RWPE2 (cell line): ENCODE results near the gene MAST3.

ENCODE experiments used
- ATAC-seq: fragments of 200-7000 bp; cut with Tn5 transposase; 3 replicates; pipeline ENCODE4 v1.9.1; 2021; ENCODE audit warnings: low read depth
- DNase-seq: peaks from one replicate; pipeline ENCODE4 v3.0.0-alpha.2; 2020; ENCODE audit warnings: low spot score
- H3K27ac ChIP-seq: fragments of 450-650 bp; 2 replicates; pipeline ENCODE4 v1.5.1; 2017; ENCODE audit warnings: mild to moderate bottlenecking; ENCODE audit not compliant: poor library complexity, severe bottlenecking
- H3K27me3 ChIP-seq: fragments of 250-450 bp; sonication (Bioruptor Pico); 2 replicates; pipeline ENCODE4 v1.5.1; 2021; ENCODE audit warnings: mild to moderate bottlenecking, moderate library complexity; ENCODE audit not compliant: insufficient read depth, poor library complexity, severe bottlenecking
- H3K36me3 ChIP-seq: fragments of 250-450 bp; sonication (Bioruptor Pico); 2 replicates; pipeline ENCODE4 v1.5.1; 2020; ENCODE audit warnings: low read depth, mild to moderate bottlenecking, moderate library complexity
- H3K4me1 ChIP-seq: fragments of 250-450 bp; sonication (Bioruptor Pico); 2 replicates; pipeline ENCODE4 v1.5.1; 2021; ENCODE audit warnings: mild to moderate bottlenecking, moderate library complexity; ENCODE audit not compliant: insufficient read depth, poor library complexity, severe bottlenecking
- H3K4me3 ChIP-seq: fragments of 250-450 bp; sonication (Bioruptor Pico); 2 replicates; pipeline ENCODE4 v1.5.1; 2021; ENCODE audit warnings: mild to moderate bottlenecking, moderate library complexity; ENCODE audit not compliant: severe bottlenecking
- H3K9me3 ChIP-seq: fragments of 250-450 bp; sonication (Bioruptor Pico); 2 replicates; pipeline ENCODE4 v1.5.1; 2021; ENCODE audit warnings: mild to moderate bottlenecking, moderate library complexity; ENCODE audit not compliant: severe bottlenecking
- TF ChIP-seq, protein P1 (sequence below): fragments of 450-650 bp; IDR thresholded peaks from one replicate; pipeline ENCODE4 v1.5.1; 2017; ENCODE audit warnings: mild to moderate bottlenecking, moderate library complexity; ENCODE audit not compliant: poor library complexity, severe bottlenecking

MAST3 gene

DNA sequence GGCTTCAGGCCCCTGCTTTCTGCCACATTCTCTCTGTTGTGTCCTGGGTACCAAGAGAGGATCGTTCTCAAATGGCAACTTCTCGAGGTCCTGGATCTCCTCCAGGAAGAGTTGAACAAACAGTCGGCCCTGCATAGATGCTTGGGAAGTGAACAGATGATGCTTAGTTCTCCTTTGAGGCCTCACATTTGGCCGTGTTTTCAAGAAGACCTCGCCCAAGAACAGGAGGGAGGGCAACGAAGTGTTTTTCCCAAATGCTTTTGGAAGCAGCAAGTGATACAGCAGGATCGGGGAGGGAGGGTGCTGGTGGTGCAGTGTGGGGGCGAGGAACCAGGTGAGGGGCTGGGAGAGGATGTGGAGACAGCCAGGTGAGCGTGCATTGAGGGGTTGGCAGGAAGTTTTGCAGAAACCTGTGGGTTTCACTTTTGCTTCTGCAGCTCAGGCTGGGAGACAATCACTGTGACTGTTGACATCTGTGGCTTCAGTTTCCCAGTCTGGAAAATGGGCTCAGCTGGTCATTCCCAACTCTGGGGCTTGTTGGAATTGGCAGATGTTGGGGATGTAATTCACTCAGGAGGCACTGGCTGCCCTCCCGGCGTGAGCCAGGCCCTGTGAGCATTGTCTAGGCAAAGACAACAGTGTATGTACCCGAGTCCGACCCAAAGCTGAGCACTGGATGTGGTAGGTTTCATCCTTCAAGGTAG, 21.6 kb downstream of the MAST3 start:
- Histone ChIP-seq H3K4me3 (no peak overlapping the region), H3K27ac (no peak overlapping the region), H3K36me3 (no peaks in the 10 kb centered on the region; the same call in 1 of the 2 replicates), H3K4me1 (no peaks in the 10 kb centered on the region), H3K9me3 (no peaks in the 10 kb centered on the region), H3K27me3 (no peaks in the 10 kb centered on the region)
- TF ChIP-seq, protein P1, sequence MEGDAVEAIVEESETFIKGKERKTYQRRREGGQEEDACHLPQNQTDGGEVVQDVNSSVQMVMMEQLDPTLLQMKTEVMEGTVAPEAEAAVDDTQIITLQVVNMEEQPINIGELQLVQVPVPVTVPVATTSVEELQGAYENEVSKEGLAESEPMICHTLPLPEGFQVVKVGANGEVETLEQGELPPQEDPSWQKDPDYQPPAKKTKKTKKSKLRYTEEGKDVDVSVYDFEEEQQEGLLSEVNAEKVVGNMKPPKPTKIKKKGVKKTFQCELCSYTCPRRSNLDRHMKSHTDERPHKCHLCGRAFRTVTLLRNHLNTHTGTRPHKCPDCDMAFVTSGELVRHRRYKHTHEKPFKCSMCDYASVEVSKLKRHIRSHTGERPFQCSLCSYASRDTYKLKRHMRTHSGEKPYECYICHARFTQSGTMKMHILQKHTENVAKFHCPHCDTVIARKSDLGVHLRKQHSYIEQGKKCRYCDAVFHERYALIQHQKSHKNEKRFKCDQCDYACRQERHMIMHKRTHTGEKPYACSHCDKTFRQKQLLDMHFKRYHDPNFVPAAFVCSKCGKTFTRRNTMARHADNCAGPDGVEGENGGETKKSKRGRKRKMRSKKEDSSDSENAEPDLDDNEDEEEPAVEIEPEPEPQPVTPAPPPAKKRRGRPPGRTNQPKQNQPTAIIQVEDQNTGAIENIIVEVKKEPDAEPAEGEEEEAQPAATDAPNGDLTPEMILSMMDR: no peak
- no peak for DNase-seq
- no peak for ATAC-seq

DNA sequence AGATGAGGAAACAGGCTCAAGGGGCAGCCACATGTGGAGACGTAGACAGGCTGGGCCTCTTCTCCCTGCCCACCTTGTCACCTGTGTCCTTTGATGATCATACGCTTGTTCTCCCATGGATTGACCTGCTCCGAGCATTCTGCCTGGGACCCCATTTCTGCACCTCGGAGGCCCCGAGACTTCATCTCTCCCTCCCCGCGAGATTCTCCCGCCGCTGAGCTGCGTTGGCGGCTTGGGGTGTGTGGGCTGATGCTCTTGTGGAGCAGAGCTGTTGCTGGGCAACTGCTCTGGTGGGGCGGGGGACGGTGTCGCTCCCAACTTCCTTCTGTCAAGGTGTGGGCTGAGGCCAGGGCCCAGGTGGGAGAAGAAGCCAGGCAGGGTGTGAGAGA, 22.1 kb downstream of the MAST3 start:
- TF ChIP-seq, protein P1: no peak
- DNase-seq (no peak), ATAC-seq (no peak)
- no peaks in the 10 kb centered on the region for H3K9me3 ChIP-seq
- no peaks in the 10 kb centered on the region for H3K4me1 ChIP-seq
- H3K4me3 ChIP-seq: no peak overlapping the region
- no peak overlapping the region for H3K27ac ChIP-seq
- no peaks in the 10 kb centered on the region for H3K27me3 ChIP-seq
- peaks cover 4% of the 10 kb centered on the region; the same call in 1 of the 2 replicates for H3K36me3 ChIP-seq

DNA sequence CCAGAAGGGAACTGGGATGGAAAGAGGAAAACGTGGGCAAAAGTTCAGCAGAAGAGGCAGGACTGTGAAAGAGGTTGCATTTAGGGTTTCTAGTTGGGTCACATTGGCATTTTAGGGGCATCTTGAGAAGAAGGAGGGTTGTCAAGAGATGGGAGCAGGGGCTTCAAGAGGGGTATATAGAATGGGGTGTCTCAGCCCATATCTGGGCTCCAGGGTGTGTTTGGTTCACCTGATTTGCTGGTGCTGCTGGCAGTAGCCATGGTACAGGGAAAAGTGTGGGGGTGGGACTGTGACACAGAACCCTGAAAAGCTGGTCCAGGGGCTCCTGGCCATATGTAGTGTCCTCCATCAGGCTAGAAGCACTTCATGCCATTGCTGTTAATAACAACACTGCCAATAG, 22.5 kb downstream of the MAST3 start:
- H3K27ac ChIP-seq: no peak overlapping the region
- H3K4me3 ChIP-seq: no peak overlapping the region
- ATAC-seq (no peak), DNase-seq (no peak)
- H3K36me3 ChIP-seq: peaks cover 4% of the 10 kb centered on the region; the same call in 1 of the 2 replicates
- no peaks in the 10 kb centered on the region for H3K27me3 ChIP-seq
- no peaks in the 10 kb centered on the region for H3K4me1 ChIP-seq
- TF ChIP-seq, protein P1: no peak
- no peaks in the 10 kb centered on the region for H3K9me3 ChIP-seq

DNA sequence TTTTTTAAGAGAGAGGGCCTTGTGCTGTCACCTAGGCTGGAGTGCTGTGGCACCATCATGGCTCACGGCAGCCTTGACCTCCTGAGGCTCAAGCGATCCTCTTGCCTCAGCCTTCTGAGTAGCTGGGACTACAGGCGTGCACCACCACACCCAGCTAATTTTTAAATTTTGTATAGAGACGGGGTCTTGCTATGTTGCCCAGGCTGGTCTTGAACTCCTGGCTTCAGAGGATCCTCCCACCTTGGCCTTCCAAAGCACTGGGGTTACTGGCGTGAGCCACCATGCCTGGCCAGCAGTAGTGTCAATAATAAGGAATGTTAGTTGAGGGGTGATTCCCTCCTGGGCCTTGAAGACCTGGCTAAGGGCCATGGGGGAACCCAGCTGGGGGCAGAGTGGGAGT, 23.6 kb downstream of the MAST3 start:
- no peak overlapping the region for H3K27ac ChIP-seq
- no peaks in the 10 kb centered on the region for H3K9me3 ChIP-seq
- no peak for ATAC-seq
- no peaks in the 10 kb centered on the region for H3K4me1 ChIP-seq
- H3K36me3 ChIP-seq: peaks cover 4% of the 10 kb centered on the region; the same call in 1 of the 2 replicates
- H3K27me3 ChIP-seq: no peaks in the 10 kb centered on the region
- no peak for DNase-seq
- no peak overlapping the region for H3K4me3 ChIP-seq
- TF ChIP-seq, protein P1: no peak

DNA sequence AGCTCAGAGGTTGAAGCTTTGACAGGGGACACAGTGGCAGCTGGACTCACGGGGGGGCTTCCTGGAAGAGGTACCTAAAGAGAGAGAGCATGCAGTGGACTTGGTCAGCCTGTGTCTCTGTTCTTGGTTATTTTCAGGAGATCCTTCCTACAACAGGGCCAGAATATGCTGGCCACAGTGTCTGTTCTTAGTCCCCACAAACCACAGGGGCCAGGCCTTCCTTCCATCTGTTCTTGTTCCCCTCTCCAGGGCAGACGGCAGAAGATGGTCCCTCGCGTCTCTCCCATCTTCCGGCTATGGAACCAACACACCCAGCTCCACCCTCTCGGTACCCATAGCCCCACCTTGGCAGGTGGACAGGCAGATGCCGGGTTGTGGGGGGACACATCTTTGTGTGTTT, 24.8 kb downstream of the MAST3 start:
- ATAC-seq (no peak), DNase-seq (no peak)
- Histone ChIP-seq H3K9me3 (no peaks in the 10 kb centered on the region), H3K27ac (no peak overlapping the region), H3K4me1 (no peaks in the 10 kb centered on the region), H3K27me3 (no peaks in the 10 kb centered on the region), H3K36me3 (peaks cover 4% of the 10 kb centered on the region; the same call in 1 of the 2 replicates), H3K4me3 (no peak overlapping the region)
- TF ChIP-seq, protein P1: no peak
